ENCODE results near the gene SIMC1.
"Not testable (repeated sequence)": the region's sequence is repeated elsewhere in the genome, so short reads cannot be mapped to it uniquely, and the experiment has no call there.

DNA sequence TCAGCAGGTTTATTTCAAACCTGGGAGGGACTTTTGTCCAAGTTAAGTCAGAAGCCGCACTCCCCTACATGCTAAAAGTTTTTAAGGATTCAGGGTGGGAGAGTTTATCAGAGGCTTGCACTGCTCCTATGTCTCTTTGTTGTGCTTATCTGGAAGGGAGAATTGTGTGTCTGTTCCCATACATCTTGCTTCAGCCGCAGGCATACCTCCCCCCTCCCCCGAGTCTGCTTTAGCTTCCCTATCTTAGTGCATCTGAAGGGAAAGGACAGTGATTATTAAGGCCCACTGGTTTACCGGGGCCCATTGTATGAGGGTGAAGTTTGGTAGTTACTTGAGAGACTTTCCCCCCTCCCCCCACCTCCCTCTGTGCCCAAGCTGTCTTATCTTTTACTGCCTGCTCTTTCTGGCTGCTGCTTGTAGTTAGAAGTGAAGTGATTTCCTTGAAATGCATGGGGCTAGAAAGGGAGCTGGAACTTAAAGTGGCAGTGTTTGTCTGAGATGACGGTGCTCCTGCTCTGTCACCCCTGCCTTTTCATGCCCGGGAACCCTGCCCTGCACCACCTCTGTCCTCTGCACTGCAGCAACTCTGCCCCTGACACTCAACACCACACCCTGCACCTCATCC is 40.9 kb upstream of the SIMC1 start:
- TF ChIP-seq, protein P1, sequence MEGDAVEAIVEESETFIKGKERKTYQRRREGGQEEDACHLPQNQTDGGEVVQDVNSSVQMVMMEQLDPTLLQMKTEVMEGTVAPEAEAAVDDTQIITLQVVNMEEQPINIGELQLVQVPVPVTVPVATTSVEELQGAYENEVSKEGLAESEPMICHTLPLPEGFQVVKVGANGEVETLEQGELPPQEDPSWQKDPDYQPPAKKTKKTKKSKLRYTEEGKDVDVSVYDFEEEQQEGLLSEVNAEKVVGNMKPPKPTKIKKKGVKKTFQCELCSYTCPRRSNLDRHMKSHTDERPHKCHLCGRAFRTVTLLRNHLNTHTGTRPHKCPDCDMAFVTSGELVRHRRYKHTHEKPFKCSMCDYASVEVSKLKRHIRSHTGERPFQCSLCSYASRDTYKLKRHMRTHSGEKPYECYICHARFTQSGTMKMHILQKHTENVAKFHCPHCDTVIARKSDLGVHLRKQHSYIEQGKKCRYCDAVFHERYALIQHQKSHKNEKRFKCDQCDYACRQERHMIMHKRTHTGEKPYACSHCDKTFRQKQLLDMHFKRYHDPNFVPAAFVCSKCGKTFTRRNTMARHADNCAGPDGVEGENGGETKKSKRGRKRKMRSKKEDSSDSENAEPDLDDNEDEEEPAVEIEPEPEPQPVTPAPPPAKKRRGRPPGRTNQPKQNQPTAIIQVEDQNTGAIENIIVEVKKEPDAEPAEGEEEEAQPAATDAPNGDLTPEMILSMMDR (conservative IDR thresholded peaks at IDR 0.05) = not testable (repeated sequence)
- TF ChIP-seq EZH2 (IDR thresholded peaks at IDR 0.05; ENCODE audit: low read depth) = not testable (repeated sequence)

All from PC-9 (cell line).